Mesothelial cell of epicardium (in vitro differentiated cells): ENCODE measurements around the gene PLCXD1. TPM values are rescaled to one million over a fixed set of nuclear protein-coding genes. Genes with fewer than 3 reads are reported as not detected.
"Not testable (repeated sequence)": the region's sequence is repeated elsewhere in the genome, so short reads cannot be mapped to it uniquely, and the experiment has no call there.

ENCODE experiments used
- DNase-seq, 2 experiments: peaks; one replicate each; pipeline ENCODE4 v3.0.0; 2021; ENCODE audit warnings: low spot score in 2 of 2; ENCODE audit not compliant: unreplicated experiment in 2 of 2
- H3K27ac Mint-ChIP-seq: 2 replicates; pipeline ENCODE4 v1.8.0; 2021; ENCODE audit warnings: mixed read lengths
- H3K27me3 Mint-ChIP-seq: 2 replicates; pipeline ENCODE4 v1.8.0; 2021; ENCODE audit warnings: low read depth, mixed read lengths
- H3K36me3 Mint-ChIP-seq: 2 replicates; pipeline ENCODE4 v1.8.0; 2021; ENCODE audit warnings: mixed read lengths
- H3K4me1 Mint-ChIP-seq: 2 replicates; pipeline ENCODE4 v1.8.0; 2021; ENCODE audit warnings: mixed read lengths
- H3K4me3 Mint-ChIP-seq: 2 replicates; pipeline ENCODE4 v1.8.0; 2021; ENCODE audit warnings: mild to moderate bottlenecking, moderate library complexity, mixed read lengths
- H3K9me3 Mint-ChIP-seq: 2 replicates; pipeline ENCODE4 v1.8.0; 2021; ENCODE audit warnings: mixed read lengths
- total RNA-seq: library from RNA; stranded (reverse); gene quantifications from 3 replicates; pipeline ENCODE4 v1.2.1, GENCODE V29; 2021
- TF ChIP-seq, protein P1 (sequence below): fragments of 200-600 bp; sonication (generic); IDR thresholded peaks from one replicate; pipeline ENCODE4 v1.5.0; 2021; ENCODE audit warnings: antibody characterized with exemption; ENCODE audit not compliant: unreplicated experiment

The PLCXD1 gene
- total RNA-seq, 1 donor from 2014 or later: 35.0 TPM

DNA sequence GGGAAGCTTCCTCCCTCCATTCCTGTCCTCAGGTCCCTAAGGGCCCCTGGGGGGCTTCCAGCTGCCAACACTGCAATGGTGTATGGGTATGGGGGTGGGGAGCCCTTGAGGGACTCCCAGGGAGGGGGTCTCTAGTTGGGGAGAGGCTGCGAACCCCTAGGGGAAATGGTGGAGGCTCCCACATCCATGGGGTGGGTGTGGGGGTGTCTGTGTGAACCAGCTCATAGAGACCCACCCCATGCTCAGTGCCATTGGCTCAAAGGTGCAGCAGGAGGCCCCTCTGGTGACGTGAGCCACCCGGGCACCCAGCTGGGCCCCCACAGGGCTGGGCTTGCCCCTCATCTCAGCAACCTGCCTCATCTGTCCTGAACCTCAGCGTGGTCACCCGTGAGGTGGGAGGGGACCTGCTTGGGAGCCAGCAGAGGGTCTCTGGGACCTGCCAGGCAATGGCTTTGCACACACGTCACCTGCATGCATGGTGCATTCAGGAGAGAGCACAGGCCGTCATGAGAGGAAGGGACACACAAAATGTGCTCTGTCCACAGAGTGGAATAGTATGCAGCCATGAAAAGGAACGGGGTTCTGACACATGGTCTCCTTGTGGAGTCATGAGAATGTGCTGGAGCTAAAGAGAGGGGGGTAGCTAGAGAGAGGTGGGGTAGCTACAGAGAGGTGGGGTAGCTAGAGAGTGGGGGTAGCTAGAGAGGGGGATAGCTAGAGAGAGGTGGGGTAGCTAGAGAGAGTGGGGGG, 22.7 kb upstream of the PLCXD1 start:
- H3K9me3 Mint-ChIP-seq: no peaks in the 10 kb centered on the region

DNA sequence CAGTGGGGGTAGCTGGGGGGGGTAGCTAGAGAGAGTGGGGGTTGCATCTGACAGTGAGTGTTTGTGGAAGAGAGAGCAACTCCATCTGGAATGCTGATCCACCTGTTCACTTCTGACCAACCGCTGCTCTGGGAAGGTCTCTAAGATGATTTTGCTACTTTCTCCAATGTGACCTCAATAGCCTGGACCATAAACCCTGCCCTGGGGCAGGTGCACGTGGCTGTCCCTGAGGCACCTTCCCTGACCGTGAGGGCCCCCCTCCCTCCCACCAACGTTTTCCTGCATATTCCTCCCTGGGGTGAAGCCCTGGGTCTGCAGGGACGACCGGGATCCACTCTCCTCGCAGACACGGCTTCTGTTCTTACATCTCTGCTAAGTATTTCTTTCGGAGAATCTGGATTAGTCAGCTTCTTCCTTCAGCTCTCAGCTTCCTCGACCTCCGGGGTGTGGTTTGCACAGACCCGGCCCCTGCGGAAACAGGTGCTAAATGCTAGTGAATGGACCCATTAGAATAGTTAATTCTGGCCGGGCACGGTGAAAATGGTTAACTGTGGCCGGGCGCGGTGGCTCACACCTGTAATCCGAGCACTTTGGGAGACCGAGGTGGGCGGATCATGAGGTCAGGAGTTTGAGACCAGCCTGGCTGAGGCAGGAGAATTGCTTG, 21.4 kb upstream of the PLCXD1 start:
- no peaks in the 10 kb centered on the region for H3K9me3 Mint-ChIP-seq
- H3K4me3 Mint-ChIP-seq: no peak overlapping the region
- TF ChIP-seq, protein P1, sequence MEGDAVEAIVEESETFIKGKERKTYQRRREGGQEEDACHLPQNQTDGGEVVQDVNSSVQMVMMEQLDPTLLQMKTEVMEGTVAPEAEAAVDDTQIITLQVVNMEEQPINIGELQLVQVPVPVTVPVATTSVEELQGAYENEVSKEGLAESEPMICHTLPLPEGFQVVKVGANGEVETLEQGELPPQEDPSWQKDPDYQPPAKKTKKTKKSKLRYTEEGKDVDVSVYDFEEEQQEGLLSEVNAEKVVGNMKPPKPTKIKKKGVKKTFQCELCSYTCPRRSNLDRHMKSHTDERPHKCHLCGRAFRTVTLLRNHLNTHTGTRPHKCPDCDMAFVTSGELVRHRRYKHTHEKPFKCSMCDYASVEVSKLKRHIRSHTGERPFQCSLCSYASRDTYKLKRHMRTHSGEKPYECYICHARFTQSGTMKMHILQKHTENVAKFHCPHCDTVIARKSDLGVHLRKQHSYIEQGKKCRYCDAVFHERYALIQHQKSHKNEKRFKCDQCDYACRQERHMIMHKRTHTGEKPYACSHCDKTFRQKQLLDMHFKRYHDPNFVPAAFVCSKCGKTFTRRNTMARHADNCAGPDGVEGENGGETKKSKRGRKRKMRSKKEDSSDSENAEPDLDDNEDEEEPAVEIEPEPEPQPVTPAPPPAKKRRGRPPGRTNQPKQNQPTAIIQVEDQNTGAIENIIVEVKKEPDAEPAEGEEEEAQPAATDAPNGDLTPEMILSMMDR: no peak
- no peaks in the 10 kb centered on the region for H3K36me3 Mint-ChIP-seq
- no peaks in the 10 kb centered on the region for H3K27me3 Mint-ChIP-seq
- DNase-seq: peak in 1 of 2 experiments; percentile 38
- peaks cover 19% of the 10 kb centered on the region for H3K4me1 Mint-ChIP-seq
- H3K27ac Mint-ChIP-seq: peak overlapping the region; percentile 34

More for the DNA sequence above, 22.7 kb upstream of the PLCXD1 start:
- Mint-ChIP-seq H3K4me3 (no peak overlapping the region), H3K27me3 (no peaks in the 10 kb centered on the region), H3K27ac (no peak overlapping the region), H3K36me3 (no peaks in the 10 kb centered on the region), H3K4me1 (peaks cover 19% of the 10 kb centered on the region)
- TF ChIP-seq, protein P1: no peak
- DNase-seq: peak in 1 of 2 experiments; percentile 32

DNA sequence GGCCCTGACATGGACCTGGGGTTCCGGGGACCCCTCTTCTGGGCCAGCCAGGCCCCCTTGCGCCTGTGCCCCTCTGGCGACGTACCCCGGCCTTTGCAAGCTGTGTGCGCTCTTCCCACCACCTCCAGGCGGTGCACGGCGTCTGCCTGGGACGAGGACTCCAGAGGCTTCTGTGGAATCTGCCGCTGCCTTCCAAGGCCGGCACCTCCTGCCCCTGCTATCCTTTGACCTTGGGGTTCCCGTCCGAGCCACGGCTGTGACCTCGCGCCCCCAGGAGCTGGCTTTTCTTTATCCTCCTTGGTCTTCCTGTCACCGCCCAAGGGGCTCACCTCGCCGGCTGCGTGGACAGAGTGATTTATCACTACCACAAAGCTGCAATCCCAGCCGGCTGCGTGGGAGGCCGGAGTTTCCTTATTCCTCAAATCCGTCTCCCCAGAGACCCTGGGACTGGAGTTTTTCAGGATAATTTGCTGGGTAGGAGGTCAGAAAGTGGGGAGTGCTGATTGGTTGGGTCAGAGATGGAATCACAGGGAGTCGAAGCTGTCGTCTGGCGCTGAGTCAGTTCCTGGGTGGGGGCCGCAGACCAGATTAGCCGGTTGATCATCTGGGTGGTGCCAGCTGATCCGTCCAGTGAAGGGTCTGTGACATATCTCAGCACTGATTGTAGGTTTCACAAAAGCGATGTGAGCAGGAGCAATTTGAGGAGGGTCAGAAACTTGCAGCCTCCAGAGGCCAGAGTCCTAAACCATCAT, 19.8 kb upstream of the PLCXD1 start:
- TF ChIP-seq, protein P1: no peak
- DNase-seq: peak in 1 of 2 experiments; percentile 48
- no peaks in the 10 kb centered on the region for H3K9me3 Mint-ChIP-seq
- peak overlapping the region; percentile 28 for H3K4me3 Mint-ChIP-seq
- H3K4me1 Mint-ChIP-seq: peaks cover 19% of the 10 kb centered on the region
- H3K27me3 Mint-ChIP-seq: no peaks in the 10 kb centered on the region
- H3K27ac Mint-ChIP-seq: peak overlapping the region; percentile 83
- no peaks in the 10 kb centered on the region for H3K36me3 Mint-ChIP-seq

DNA sequence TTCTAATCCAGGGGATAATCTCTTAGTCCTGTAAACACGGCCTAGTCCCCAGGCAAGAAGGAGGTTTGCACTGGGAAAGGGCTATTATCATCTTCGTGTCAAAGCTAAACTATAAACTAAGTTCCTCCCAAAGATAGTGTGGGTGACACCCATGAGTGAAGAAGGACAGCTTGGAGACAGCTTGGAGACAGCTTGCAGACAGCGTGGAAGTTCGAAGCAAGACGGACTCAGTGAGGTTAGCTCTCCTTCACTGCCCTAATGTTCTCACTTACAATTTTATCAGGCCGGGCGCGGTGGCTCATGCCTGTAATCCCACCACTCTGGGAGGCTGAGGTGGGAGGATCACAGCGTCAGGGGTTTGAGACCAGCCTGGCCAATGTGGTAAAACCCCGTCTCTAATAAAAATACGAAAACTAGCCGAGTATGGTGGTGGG, 19.2 kb upstream of the PLCXD1 start:
- Mint-ChIP-seq H3K4me1 (peaks cover 19% of the 10 kb centered on the region), H3K36me3 (no peaks in the 10 kb centered on the region), H3K4me3 (no peak overlapping the region), H3K27ac (peak overlapping the region; percentile 83), H3K27me3 (no peaks in the 10 kb centered on the region), H3K9me3 (no peaks in the 10 kb centered on the region)
- DNase-seq: peak in 1 of 2 experiments; percentile 31
- TF ChIP-seq, protein P1: no peak

DNA sequence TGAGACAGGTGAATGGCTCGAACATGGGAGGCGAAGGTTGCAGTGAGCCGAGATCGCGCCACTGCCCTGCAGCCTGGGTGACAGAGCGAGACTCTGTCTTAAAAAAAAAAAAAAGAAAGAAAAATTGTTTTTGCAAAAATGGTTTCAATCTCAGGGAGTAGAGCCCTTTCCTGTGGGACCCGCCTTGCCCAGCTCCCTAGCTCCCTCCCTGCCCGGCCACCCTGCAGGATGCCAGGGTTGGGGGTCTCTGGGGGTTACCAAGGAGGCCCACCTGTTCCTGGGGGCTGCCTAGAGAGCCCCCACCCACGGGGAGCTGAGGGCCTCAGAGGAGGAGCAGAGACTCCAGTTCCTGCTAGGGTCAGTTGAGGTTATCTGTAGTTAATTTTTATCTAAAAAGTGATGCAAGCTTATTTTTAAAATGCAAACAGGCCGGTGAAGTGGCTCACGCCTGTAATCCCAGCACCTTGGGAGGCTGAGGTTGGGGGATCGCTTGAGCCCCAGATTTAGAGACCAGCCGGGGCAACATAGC, 18.7 kb upstream of the PLCXD1 start:
- Mint-ChIP-seq H3K4me3 (no peak overlapping the region), H3K27me3 (no peaks in the 10 kb centered on the region), H3K4me1 (peaks cover 19% of the 10 kb centered on the region), H3K27ac (no peak overlapping the region), H3K9me3 (no peaks in the 10 kb centered on the region), H3K36me3 (no peaks in the 10 kb centered on the region)
- TF ChIP-seq, protein P1: no peak
- peak in 1 of 2 experiments; percentile 32 for DNase-seq

DNA sequence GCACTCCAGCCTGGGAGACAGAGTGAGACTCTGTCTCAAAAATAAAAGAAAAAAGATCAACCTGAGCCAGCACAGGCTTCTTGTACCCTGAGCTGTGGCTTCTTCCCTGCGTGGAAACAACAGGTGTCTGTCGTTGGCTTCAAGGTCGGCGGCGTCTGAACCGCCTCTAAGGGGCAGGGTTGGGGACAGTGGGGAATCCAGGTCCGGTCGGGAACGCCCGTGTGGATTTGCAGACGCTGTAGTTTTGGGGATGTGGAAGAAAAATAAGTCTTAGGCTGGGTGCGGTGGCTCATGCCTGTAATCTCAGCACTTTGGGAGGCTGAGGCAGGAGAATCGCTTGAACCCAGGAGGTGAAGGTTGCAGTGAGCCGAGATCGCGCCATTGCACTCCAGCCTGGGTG, 17.2 kb upstream of the PLCXD1 start:
- H3K27ac Mint-ChIP-seq: not testable (repeated sequence)

More for the DNA sequence above, 17.2 kb upstream of the PLCXD1 start:
- H3K4me1 Mint-ChIP-seq: peaks cover 19% of the 10 kb centered on the region
- H3K36me3 Mint-ChIP-seq, H3K4me3 Mint-ChIP-seq, H3K9me3 Mint-ChIP-seq, H3K27me3 Mint-ChIP-seq: not testable (repeated sequence)
- peak in 1 of 2 experiments; percentile 26 for DNase-seq
